Lung microvascular endothelial cell (primary cell): ENCODE results near the gene TYROBP. TPM values are rescaled to one million over a fixed set of nuclear protein-coding genes. Genes with fewer than 3 reads are reported as not detected.
A peak's percentile ranks its signal among the peaks of the same experiment; 100 is the strongest.
"Not testable (repeated sequence)": the region's sequence is repeated elsewhere in the genome, so short reads cannot be mapped to it uniquely, and the experiment has no call there.

Source experiments
- DNase-seq, 2 donors: peaks; one replicate each; pipeline versions ENCODE4 v3.0.0 to v3.0.0-alpha.2; 2010; ENCODE audit warnings: low read depth in 2 of 2
- total RNA-seq: library from RNA; depleted of rRNA; stranded (reverse); fragments of >200 nt; gene quantifications from 2 replicates; pipeline ENCODE4 v1.2.1, GENCODE V29; 2014

Gene TYROBP
- total RNA-seq, 1 donor from 2014 or later: not detected

- no peak for DNase-seq
Observed at GRCh38 chr19:35932291-35932936, 24.3 kb upstream of the TYROBP start.

GRCh38 chr19:35931874-35932202 is 23.7 kb upstream of the TYROBP start:
- DNase-seq: no peak

GRCh38 chr19:35931161-35931873 is 23.2 kb upstream of the TYROBP start:
- peak; percentile 100 for DNase-seq

GRCh38 chr19:35929876-35930275 is 21.8 kb upstream of the TYROBP start:
- no peak for DNase-seq

- DNase-seq: no peak
Observed at GRCh38 chr19:35928507-35928906, 20.4 kb upstream of the TYROBP start.

- DNase-seq: no peak
Observed at GRCh38 chr19:35925501-35925900, 17.4 kb upstream of the TYROBP start.

GRCh38 chr19:35921012-35921411 is 12.9 kb upstream of the TYROBP start:
- DNase-seq: no peak

- DNase-seq: no peak
Observed at GRCh38 chr19:35919306-35919705, 11.2 kb upstream of the TYROBP start.

- DNase-seq: no peak
Observed at GRCh38 chr19:35915443-35915842, 7.3 kb upstream of the TYROBP start.

GRCh38 chr19:35913589-35913988 is 5.5 kb upstream of the TYROBP start:
- DNase-seq: no peak

GRCh38 chr19:35911790-35912189 is 3.7 kb upstream of the TYROBP start:
- DNase-seq: no peak

GRCh38 chr19:35911173-35911572 is 3.1 kb upstream of the TYROBP start:
- DNase-seq: no peak

- DNase-seq: not testable (repeated sequence)
Observed at GRCh38 chr19:35910355-35910754, 2.3 kb upstream of the TYROBP start.

- DNase-seq: no peak
Observed at GRCh38 chr19:35909684-35910035, 1.6 kb upstream of the TYROBP start.

- DNase-seq: no peak
Observed at GRCh38 chr19:35908973-35909683, 1.0 kb upstream of the TYROBP start.

- DNase-seq: no peak
Observed at GRCh38 chr19:35907377-35907745, 734 bp downstream of the TYROBP start.

- no peak for DNase-seq
Observed at GRCh38 chr19:35905178-35905727, 2.8 kb downstream of the TYROBP start.

GRCh38 chr19:35904311-35905068 is 3.6 kb downstream of the TYROBP start:
- DNase-seq: no peak

GRCh38 chr19:35903550-35904179 is 4.4 kb downstream of the TYROBP start:
- DNase-seq: peak in 1 of 2 donors; percentile 39

GRCh38 chr19:35902870-35903475 is 5.1 kb downstream of the TYROBP start:
- DNase-seq: no peak
